ENCODE results near the gene IL36B.

GRCh38 chr2:113032737-113033136 is 19.9 kb downstream of the IL36B start:
- TF ChIP-seq GATA2 (IDR thresholded peaks at IDR 0.05; ENCODE audit: low read depth, low read length): no peak
- TF ChIP-seq GATA3 (IDR thresholded peaks at IDR 0.05; ENCODE audit: low read depth, low read length): no peak
